Loucy (cell line): ENCODE measurements around the gene HMCES.

ENCODE experiments used
- H2AFZ ChIP-seq: fragments of 200-600 bp; sonication (generic); 2 replicates; pipeline ENCODE4 v1.6.0; 2016; ENCODE audit warnings: antibody characterized with exemption, mild to moderate bottlenecking, low read length, moderate library complexity
- H3F3A ChIP-seq: fragments of 200-600 bp; 2 replicates; pipeline ENCODE4 v1.6.0; 2016; ENCODE audit warnings: antibody characterized with exemption, low read depth, mild to moderate bottlenecking
- H3K27me3 ChIP-seq: fragments of 200-600 bp; sonication (generic); 2 replicates; pipeline ENCODE4 v1.6.1; 2014; ENCODE audit warnings: low read length, mild to moderate bottlenecking; ENCODE audit not compliant: insufficient read depth, poor library complexity, severe bottlenecking
- H3K36me3 ChIP-seq: fragments of 200-600 bp; sonication (generic); 2 replicates; pipeline ENCODE4 v1.6.1; 2016; ENCODE audit warnings: low read length; ENCODE audit not compliant: insufficient read depth
- H3K4me1 ChIP-seq: fragments of 200-600 bp; sonication (generic); 2 replicates; pipeline ENCODE4 v1.5.1; 2014; ENCODE audit warnings: low read length, mild to moderate bottlenecking; ENCODE audit not compliant: insufficient read depth, poor library complexity, severe bottlenecking
- H3K4me2 ChIP-seq: fragments of 200-600 bp; sonication (generic); 2 replicates; pipeline ENCODE4 v1.6.0; 2014; ENCODE audit warnings: antibody characterized with exemption, low read length, low read depth, mild to moderate bottlenecking; ENCODE audit not compliant: poor library complexity, severe bottlenecking
- H3K4me3 ChIP-seq: fragments of 200-600 bp; sonication (generic); 2 replicates; pipeline ENCODE4 v1.5.1; 2014; ENCODE audit warnings: low read length, mild to moderate bottlenecking, mixed read lengths; ENCODE audit not compliant: poor library complexity, severe bottlenecking
- H3K79me2 ChIP-seq: fragments of 200-600 bp; sonication (generic); 2 replicates; pipeline ENCODE4 v1.6.1; 2014; ENCODE audit warnings: low read length; ENCODE audit not compliant: insufficient read depth
- H3K9ac ChIP-seq: fragments of 200-600 bp; sonication (generic); 2 replicates; pipeline ENCODE4 v1.6.0; 2014; ENCODE audit warnings: mild to moderate bottlenecking, low read depth, low read length, moderate library complexity; ENCODE audit not compliant: poor library complexity, severe bottlenecking
- H3K9me2 ChIP-seq: fragments of 200-600 bp; sonication (generic); replicated peaks from 2 replicates; pipeline ENCODE4 v1.6.1; 2016; ENCODE audit warnings: low read depth, low read length, mixed read lengths
- H3K9me3 ChIP-seq: fragments of 200-600 bp; sonication (generic); 2 replicates; pipeline ENCODE4 v1.6.1; 2014; ENCODE audit warnings: mild to moderate bottlenecking, antibody characterized with exemption, low read length, low read depth; ENCODE audit not compliant: insufficient read depth
- H4K20me1 ChIP-seq: fragments of 200-600 bp; sonication (generic); 2 replicates; pipeline ENCODE4 v1.6.0; 2014; ENCODE audit warnings: antibody characterized with exemption, low read length, mild to moderate bottlenecking; ENCODE audit not compliant: insufficient read depth, poor library complexity, severe bottlenecking
- EZH2phosphoT487 ChIP-seq: fragments of 200-600 bp; IDR thresholded peaks from 2 replicates; pipeline ENCODE4 v1.6.1; 2018; ENCODE audit warnings: antibody characterized with exemption, mild to moderate bottlenecking, moderate library complexity, borderline replicate concordance
- TF ChIP-seq, protein P1 (sequence below): fragments of 200-600 bp; sonication (generic); conservative IDR thresholded peaks from 2 replicates; pipeline ENCODE4 v1.5.1; 2014; ENCODE audit warnings: mild to moderate bottlenecking, antibody characterized with exemption, low read length

The HMCES gene

DNA sequence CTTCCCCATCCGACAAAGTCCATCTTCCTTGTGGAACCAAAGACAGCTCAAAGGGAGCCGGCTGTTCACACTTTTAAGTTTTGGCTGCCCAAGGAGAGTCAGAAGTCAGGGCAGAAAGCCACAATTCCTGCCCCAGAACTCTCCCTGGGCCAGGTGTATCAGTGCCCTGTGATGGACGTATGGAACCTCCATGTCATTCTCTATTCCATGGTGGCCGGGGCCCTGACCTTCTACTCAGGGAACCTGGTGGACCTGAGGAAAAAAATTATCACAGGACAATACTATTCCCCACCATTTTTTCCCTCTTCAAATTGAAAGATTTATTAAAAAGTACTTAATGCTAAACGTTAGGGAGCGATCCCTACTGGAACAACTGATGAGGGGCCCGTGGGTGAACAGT lies 66.6 kb downstream of the HMCES start:
- no peak overlapping the region for H3K4me3 ChIP-seq
- no peaks in the 10 kb centered on the region for H3K9me2 ChIP-seq
- no peaks in the 10 kb centered on the region for H3K36me3 ChIP-seq
- H3F3A ChIP-seq, result no peaks in the 10 kb centered on the region
- H3K4me2 ChIP-seq, result no peak overlapping the region
- peak overlapping the region; percentile 62; the same call in 1 of the 2 replicates for H2AFZ ChIP-seq
- no peaks in the 10 kb centered on the region for H3K79me2 ChIP-seq
- H4K20me1 ChIP-seq, result no peaks in the 10 kb centered on the region
- H3K4me1 ChIP-seq, result peaks cover 21% of the 10 kb centered on the region
- H3K27me3 ChIP-seq, result no peaks in the 10 kb centered on the region
- no peak overlapping the region for H3K9ac ChIP-seq
- TF ChIP-seq, protein P1, sequence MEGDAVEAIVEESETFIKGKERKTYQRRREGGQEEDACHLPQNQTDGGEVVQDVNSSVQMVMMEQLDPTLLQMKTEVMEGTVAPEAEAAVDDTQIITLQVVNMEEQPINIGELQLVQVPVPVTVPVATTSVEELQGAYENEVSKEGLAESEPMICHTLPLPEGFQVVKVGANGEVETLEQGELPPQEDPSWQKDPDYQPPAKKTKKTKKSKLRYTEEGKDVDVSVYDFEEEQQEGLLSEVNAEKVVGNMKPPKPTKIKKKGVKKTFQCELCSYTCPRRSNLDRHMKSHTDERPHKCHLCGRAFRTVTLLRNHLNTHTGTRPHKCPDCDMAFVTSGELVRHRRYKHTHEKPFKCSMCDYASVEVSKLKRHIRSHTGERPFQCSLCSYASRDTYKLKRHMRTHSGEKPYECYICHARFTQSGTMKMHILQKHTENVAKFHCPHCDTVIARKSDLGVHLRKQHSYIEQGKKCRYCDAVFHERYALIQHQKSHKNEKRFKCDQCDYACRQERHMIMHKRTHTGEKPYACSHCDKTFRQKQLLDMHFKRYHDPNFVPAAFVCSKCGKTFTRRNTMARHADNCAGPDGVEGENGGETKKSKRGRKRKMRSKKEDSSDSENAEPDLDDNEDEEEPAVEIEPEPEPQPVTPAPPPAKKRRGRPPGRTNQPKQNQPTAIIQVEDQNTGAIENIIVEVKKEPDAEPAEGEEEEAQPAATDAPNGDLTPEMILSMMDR, result no peak
- no peak for TF ChIP-seq EZH2phosphoT487
- H3K9me3 ChIP-seq, result no peaks in the 10 kb centered on the region

DNA sequence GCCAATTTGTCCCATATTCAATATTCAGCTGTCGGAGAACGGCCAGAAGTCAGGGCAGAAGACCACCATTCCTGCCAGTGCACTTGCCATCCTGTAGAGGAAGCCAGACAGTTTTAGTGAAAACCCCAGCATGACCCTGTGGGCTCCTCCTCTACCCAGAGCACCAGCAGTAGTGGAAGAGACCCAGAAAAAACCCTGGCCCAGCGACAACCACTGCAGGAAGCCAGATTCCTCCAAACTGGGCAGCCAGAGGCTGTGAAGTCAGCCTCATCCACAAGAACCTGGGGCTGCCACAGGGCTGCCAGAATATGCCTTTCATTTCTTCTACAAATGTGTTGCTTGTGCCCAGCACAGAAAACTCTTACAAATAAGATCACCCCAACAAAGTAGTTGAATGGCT lies 67.3 kb downstream of the HMCES start:
- no peak for TF ChIP-seq EZH2phosphoT487
- TF ChIP-seq, protein P1, result no peak
- H3K9me2 ChIP-seq, result no peaks in the 10 kb centered on the region
- H4K20me1 ChIP-seq, result no peaks in the 10 kb centered on the region
- H3K4me2 ChIP-seq, result no peak overlapping the region
- no peaks in the 10 kb centered on the region for H3K9me3 ChIP-seq
- H3K36me3 ChIP-seq, result no peaks in the 10 kb centered on the region
- peak overlapping the region; percentile 62 for H2AFZ ChIP-seq
- no peak overlapping the region for H3K9ac ChIP-seq
- no peaks in the 10 kb centered on the region for H3K79me2 ChIP-seq
- peaks cover 21% of the 10 kb centered on the region for H3K4me1 ChIP-seq
- H3K27me3 ChIP-seq, result no peaks in the 10 kb centered on the region
- H3K4me3 ChIP-seq, result no peak overlapping the region
- no peaks in the 10 kb centered on the region for H3F3A ChIP-seq

- H4K20me1 ChIP-seq, result no peaks in the 10 kb centered on the region
- H3F3A ChIP-seq, result no peaks in the 10 kb centered on the region
- no peak overlapping the region for H3K4me3 ChIP-seq
- no peaks in the 10 kb centered on the region for H3K9me2 ChIP-seq
- H3K27me3 ChIP-seq, result no peaks in the 10 kb centered on the region
- H3K9ac ChIP-seq, result no peak overlapping the region
- H2AFZ ChIP-seq, result no peak overlapping the region
- H3K36me3 ChIP-seq, result no peaks in the 10 kb centered on the region
- H3K79me2 ChIP-seq, result no peaks in the 10 kb centered on the region
- TF ChIP-seq, protein P1, result no peak
- no peak for TF ChIP-seq EZH2phosphoT487
- H3K9me3 ChIP-seq, result no peaks in the 10 kb centered on the region
- no peak overlapping the region for H3K4me2 ChIP-seq
- H3K4me1 ChIP-seq, result peaks cover 21% of the 10 kb centered on the region
These were observed 68.2 kb downstream of the HMCES start for GRCh38 chr3:129346695-129347457.
